GM12873 (cell line): ENCODE results near the gene RIPOR2.
A peak's percentile ranks its signal among the peaks of the same experiment; 100 is the strongest.

Experiments
- CTCF ChIP-seq: IDR thresholded peaks from 2 replicates; pipeline ENCODE4 v1.5.1; 2012; ENCODE audit warnings: low read depth, mild to moderate bottlenecking, moderate library complexity, low read length, control low read depth; ENCODE audit not compliant: insufficient read depth; ENCODE audit errors: missing control alignments

The RIPOR2 gene

GRCh38 chr6:24766680-24767462 is 168.9 kb downstream of the RIPOR2 start:
- TF ChIP-seq CTCF, result peak; percentile 40

- TF ChIP-seq CTCF, result no peak
These were observed 172.2 kb downstream of the RIPOR2 start for GRCh38 chr6:24763578-24763977.

GRCh38 chr6:24761851-24762250 is 173.9 kb downstream of the RIPOR2 start:
- no peak for TF ChIP-seq CTCF

GRCh38 chr6:24761193-24761835 is 174.4 kb downstream of the RIPOR2 start:
- no peak for TF ChIP-seq CTCF

DNA sequence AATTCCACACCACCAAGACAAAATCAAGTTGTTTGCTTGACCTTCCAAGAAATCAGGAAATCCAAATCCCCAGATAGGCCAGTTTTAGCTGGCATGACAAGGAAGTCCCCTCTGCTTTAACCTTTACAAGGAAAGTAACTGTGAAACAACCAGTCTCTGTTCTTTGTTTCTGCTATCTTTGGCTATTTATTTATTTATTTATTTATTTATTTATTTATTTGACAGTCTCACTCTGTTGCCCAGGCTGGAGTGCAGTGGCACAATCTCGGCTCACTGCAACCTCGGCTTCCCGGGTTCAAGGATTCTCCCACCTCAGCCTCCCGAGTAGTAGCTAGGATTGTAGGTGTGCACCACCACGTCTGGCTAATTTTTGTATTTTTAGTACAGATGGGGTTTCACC is 175.6 kb downstream of the RIPOR2 start:
- no peak for TF ChIP-seq CTCF

DNA sequence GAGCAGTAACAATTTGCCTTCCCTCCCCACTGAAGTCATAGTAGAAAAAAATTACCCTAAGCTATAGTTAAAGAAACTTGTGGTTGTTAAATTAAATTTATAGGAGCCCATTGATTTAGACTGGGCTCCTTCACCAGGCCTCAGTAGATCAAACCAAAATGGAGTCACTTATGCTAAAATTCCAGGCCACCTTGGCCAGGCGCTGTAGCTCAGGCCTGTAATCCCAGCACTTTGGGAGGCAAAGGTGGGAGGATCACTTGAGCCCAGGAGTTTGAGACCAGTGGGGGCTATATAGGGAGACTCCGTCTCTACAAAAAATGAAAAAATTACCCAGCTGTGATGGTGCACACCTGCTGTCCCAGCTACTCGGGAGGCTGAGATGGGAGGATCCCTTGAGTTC is 176.0 kb downstream of the RIPOR2 start:
- no peak for TF ChIP-seq CTCF

- TF ChIP-seq CTCF, result no peak
These were observed 178.1 kb downstream of the RIPOR2 start for GRCh38 chr6:24757611-24758010.
